HEK293 (cell line): ENCODE measurements around the gene ECPAS.
"Not testable (repeated sequence)": the region's sequence is repeated elsewhere in the genome, so short reads cannot be mapped to it uniquely, and the experiment has no call there.

ENCODE experiments used
- CTCF ChIA-PET: fragments of 350-600 bp; formaldehyde crosslinking; extraction: SDS; loops from one replicate; lab custom pipeline; 2021; ENCODE audit warnings: antibody characterized with exemption; lab: Yijun Ruan, JAX
- POLR2A ChIA-PET: fragments of 300-600 bp; formaldehyde crosslinking; extraction: SDS; loops from one replicate; lab custom pipeline; 2020; ENCODE audit warnings: antibody characterized with exemption, inconsistent platforms; lab: Yijun Ruan, JAX
- H3K27ac ChIP-seq: fragments of 200-500 bp; sonication (Bioruptor generic); 2 replicates; pipeline ENCODE4 v1.5.1; 2014; ENCODE audit warnings: low read depth, low read length, control low read depth, inconsistent platforms; ENCODE audit errors: extremely low read depth
- H3K36me3 ChIP-seq, 2 experiments: fragments of 200-500 bp in 1 of 2; sonication (Bioruptor generic) in 1 of 2; 1 replicate in 1 of 2; 2 replicates in 1 of 2; pipeline ENCODE4 v1.5.1; 2014 to 2017; ENCODE audit warnings: inconsistent platforms in 2 of 2, low read length in 2 of 2; ENCODE audit not compliant: control insufficient read depth in 2 of 2, insufficient read depth in 1 of 2
- H3K4me1 ChIP-seq: fragments of 200-500 bp; sonication (Bioruptor generic); 2 replicates; pipeline ENCODE4 v1.5.1; 2014; ENCODE audit warnings: mild to moderate bottlenecking, low read length, inconsistent platforms; ENCODE audit not compliant: control insufficient read depth, insufficient read depth
- H3K4me3 ChIP-seq: 2 replicates; pipeline ENCODE4 v1.5.1; 2011; ENCODE audit warnings: low read depth, mild to moderate bottlenecking, control low read depth, low read length, moderate library complexity
- H3K9me3 ChIP-seq: fragments of 200-500 bp; sonication (Bioruptor generic); 2 replicates; pipeline ENCODE4 v1.5.1; 2014; ENCODE audit warnings: low read depth, low read length, inconsistent platforms; ENCODE audit not compliant: control insufficient read depth, insufficient read depth
- ZBTB8A ChIP-seq: fragments of 450-650 bp; formaldehyde crosslinking; IDR thresholded peaks from 2 replicates; pipeline ENCODE4 v1.5.1; 2016; ENCODE audit warnings: missing biosample characterization, missing genetic modification characterization
- ZNF140 ChIP-seq: fragments of 450-650 bp; formaldehyde crosslinking; IDR thresholded peaks from 2 replicates; pipeline ENCODE4 v1.5.1; 2016; ENCODE audit warnings: missing biosample characterization, missing genetic modification characterization
- ZNF16 ChIP-seq: fragments of 450-650 bp; formaldehyde crosslinking; IDR thresholded peaks from 2 replicates; pipeline ENCODE4 v1.5.1; 2016; ENCODE audit warnings: low read depth, missing biosample characterization, missing genetic modification characterization
- ZNF266 ChIP-seq: fragments of 450-650 bp; formaldehyde crosslinking; IDR thresholded peaks from 2 replicates; pipeline ENCODE4 v1.5.1; 2016; ENCODE audit warnings: missing biosample characterization, missing genetic modification characterization, low read depth
- ZNF354C ChIP-seq: fragments of 450-650 bp; formaldehyde crosslinking; IDR thresholded peaks from 2 replicates; pipeline ENCODE4 v1.5.1; 2016; ENCODE audit warnings: missing biosample characterization, missing genetic modification characterization, low read depth, borderline replicate concordance
- ZNF394 ChIP-seq: fragments of 450-650 bp; formaldehyde crosslinking; IDR thresholded peaks from 2 replicates; pipeline ENCODE4 v1.5.1; 2016; ENCODE audit warnings: missing biosample characterization, missing genetic modification characterization, mild to moderate bottlenecking, moderate library complexity, borderline replicate concordance
- ZNF426 ChIP-seq: fragments of 450-650 bp; formaldehyde crosslinking; IDR thresholded peaks from 2 replicates; pipeline ENCODE4 v1.5.1; 2017; ENCODE audit warnings: missing biosample characterization, missing genetic modification characterization, mild to moderate bottlenecking, inconsistent platforms, moderate library complexity
- ZNF433 ChIP-seq: fragments of 450-650 bp; formaldehyde crosslinking; IDR thresholded peaks from 2 replicates; pipeline ENCODE4 v1.5.1; 2016; ENCODE audit warnings: missing biosample characterization, missing genetic modification characterization, low read depth
- ZNF510 ChIP-seq: fragments of 450-650 bp; formaldehyde crosslinking; IDR thresholded peaks from 2 replicates; pipeline ENCODE4 v1.5.1; 2018; ENCODE audit warnings: mild to moderate bottlenecking, missing genetic modification characterization, missing biosample characterization; ENCODE audit not compliant: insufficient replicate concordance
- ZNF555 ChIP-seq: fragments of 450-650 bp; formaldehyde crosslinking; conservative IDR thresholded peaks from 2 replicates; pipeline ENCODE4 v1.5.1; 2017; ENCODE audit warnings: missing biosample characterization, mild to moderate bottlenecking, missing genetic modification characterization, inconsistent platforms
- ZNF558 ChIP-seq: fragments of 450-650 bp; formaldehyde crosslinking; IDR thresholded peaks from 2 replicates; pipeline ENCODE4 v1.5.1; 2016; ENCODE audit warnings: missing biosample characterization, missing genetic modification characterization
- ZNF623 ChIP-seq: fragments of 450-650 bp; formaldehyde crosslinking; IDR thresholded peaks from 2 replicates; pipeline ENCODE4 v1.5.1; 2016; ENCODE audit warnings: missing biosample characterization, missing genetic modification characterization
- ZNF654 ChIP-seq: fragments of 450-650 bp; formaldehyde crosslinking; IDR thresholded peaks from 2 replicates; pipeline ENCODE4 v1.5.1; 2016; ENCODE audit warnings: low read depth, missing biosample characterization, missing genetic modification characterization
- ZNF664 ChIP-seq: fragments of 450-650 bp; formaldehyde crosslinking; IDR thresholded peaks from 2 replicates; pipeline ENCODE4 v1.5.1; 2016; ENCODE audit warnings: missing biosample characterization, missing genetic modification characterization
- ZNF837 ChIP-seq: fragments of 450-650 bp; formaldehyde crosslinking; IDR thresholded peaks from 2 replicates; pipeline ENCODE4 v1.5.1; 2016; ENCODE audit warnings: missing biosample characterization, missing genetic modification characterization
- TF ChIP-seq, protein P1 (sequence below): fragments of 450-650 bp; formaldehyde crosslinking; conservative IDR thresholded peaks from 2 replicates; pipeline ENCODE4 v1.5.1; 2016; ENCODE audit warnings: low read depth, missing biosample characterization, missing genetic modification characterization
- TF ChIP-seq, protein P2 (sequence below): fragments of 450-650 bp; formaldehyde crosslinking; IDR thresholded peaks from 2 replicates; pipeline ENCODE4 v1.5.1; 2016; ENCODE audit warnings: missing biosample characterization, missing genetic modification characterization
- TF ChIP-seq, protein P3 (sequence below): fragments of 450-650 bp; formaldehyde crosslinking; conservative IDR thresholded peaks from 2 replicates; pipeline ENCODE4 v1.5.1; 2016; ENCODE audit warnings: low read depth, missing biosample characterization, missing genetic modification characterization

Gene ECPAS

DNA sequence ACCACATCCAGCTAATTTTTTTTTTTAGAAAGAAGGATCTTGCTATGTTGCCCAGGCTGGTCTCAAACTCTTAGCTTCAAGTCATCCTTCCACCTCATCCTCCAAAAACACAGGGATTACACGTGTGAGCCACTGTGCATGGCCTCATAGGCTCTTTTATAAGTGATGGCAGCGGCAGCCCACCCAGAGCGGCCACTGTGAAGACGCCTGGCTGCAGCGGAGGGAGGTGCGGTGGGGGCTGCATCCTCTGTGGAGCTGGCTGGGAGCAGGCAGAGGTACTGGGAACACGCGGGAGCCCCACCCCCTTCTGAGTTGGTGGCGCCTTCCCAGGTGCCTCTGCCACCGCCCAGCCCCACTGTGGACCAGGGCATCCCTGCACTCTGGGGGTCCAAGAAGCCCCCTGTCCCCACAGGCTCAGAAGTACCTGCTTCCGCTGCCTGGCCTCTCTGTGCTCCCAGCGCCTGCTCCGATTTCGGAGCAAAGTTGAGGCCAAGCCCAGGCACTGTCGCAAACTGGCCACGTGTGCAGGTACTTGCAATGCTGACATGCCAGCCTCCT, 16.9 kb upstream of the ECPAS start:
- H3K4me3 ChIP-seq, result no peak overlapping the region
- H3K36me3 ChIP-seq, result no peaks in the 10 kb centered on the region
- CTCF ChIA-PET, result no interaction called here
- no peaks in the 10 kb centered on the region for H3K4me1 ChIP-seq
- H3K9me3 ChIP-seq, result no peaks in the 10 kb centered on the region
- POLR2A ChIA-PET, result no interaction called here
- H3K27ac ChIP-seq, result no peak overlapping the region
- TF ChIP-seq ZNF837 (tag by site-specific recombination), result no peak
- TF ChIP-seq ZNF16, result no peak
- TF ChIP-seq, protein P1, sequence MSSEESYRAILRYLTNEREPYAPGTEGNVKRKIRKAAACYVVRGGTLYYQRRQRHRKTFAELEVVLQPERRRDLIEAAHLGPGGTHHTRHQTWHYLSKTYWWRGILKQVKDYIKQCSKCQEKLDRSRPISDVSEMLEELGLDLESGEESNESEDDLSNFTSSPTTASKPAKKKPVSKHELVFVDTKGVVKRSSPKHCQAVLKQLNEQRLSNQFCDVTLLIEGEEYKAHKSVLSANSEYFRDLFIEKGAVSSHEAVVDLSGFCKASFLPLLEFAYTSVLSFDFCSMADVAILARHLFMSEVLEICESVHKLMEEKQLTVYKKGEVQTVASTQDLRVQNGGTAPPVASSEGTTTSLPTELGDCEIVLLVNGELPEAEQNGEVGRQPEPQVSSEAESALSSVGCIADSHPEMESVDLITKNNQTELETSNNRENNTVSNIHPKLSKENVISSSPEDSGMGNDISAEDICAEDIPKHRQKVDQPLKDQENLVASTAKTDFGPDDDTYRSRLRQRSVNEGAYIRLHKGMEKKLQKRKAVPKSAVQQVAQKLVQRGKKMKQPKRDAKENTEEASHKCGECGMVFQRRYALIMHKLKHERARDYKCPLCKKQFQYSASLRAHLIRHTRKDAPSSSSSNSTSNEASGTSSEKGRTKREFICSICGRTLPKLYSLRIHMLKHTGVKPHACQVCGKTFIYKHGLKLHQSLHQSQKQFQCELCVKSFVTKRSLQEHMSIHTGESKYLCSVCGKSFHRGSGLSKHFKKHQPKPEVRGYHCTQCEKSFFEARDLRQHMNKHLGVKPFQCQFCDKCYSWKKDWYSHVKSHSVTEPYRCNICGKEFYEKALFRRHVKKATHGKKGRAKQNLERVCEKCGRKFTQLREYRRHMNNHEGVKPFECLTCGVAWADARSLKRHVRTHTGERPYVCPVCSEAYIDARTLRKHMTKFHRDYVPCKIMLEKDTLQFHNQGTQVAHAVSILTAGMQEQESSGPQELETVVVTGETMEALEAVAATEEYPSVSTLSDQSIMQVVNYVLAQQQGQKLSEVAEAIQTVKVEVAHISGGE (tag by site-specific recombination), result no peak
- TF ChIP-seq, protein P2, sequence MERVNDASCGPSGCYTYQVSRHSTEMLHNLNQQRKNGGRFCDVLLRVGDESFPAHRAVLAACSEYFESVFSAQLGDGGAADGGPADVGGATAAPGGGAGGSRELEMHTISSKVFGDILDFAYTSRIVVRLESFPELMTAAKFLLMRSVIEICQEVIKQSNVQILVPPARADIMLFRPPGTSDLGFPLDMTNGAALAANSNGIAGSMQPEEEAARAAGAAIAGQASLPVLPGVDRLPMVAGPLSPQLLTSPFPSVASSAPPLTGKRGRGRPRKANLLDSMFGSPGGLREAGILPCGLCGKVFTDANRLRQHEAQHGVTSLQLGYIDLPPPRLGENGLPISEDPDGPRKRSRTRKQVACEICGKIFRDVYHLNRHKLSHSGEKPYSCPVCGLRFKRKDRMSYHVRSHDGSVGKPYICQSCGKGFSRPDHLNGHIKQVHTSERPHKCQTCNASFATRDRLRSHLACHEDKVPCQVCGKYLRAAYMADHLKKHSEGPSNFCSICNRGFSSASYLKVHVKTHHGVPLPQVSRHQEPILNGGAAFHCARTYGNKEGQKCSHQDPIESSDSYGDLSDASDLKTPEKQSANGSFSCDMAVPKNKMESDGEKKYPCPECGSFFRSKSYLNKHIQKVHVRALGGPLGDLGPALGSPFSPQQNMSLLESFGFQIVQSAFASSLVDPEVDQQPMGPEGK, result no peak
- no peak for TF ChIP-seq ZNF664 (tag by site-specific recombination)

DNA sequence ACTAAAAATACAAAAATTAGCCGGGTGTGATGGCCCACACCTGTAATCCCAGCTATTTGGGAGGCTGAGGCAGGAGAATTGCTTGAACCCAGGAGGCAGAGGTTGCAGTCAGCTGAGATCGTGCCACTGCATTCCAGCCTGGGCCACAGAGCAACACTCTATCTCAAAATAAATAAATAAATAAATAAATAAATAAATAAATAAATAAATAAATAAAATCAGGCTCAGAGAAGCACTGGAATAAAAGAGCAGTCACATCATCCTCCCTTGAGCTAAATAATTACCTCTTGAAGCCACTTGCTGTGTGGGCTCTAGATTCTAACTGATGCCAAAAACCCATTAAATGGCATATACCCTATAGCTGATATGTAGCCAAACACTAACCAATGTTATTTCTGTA, 13.0 kb upstream of the ECPAS start:
- H3K4me1 ChIP-seq, H3K36me3 ChIP-seq, POLR2A ChIA-PET, H3K4me3 ChIP-seq, CTCF ChIA-PET, H3K9me3 ChIP-seq, H3K27ac ChIP-seq: not testable (repeated sequence)
- TF ChIP-seq ZNF354C, result 0 out of 2 replicates have a peak, but pooled peaks have one; percentile 43
- peak; percentile 20 for TF ChIP-seq ZNF654 (tag by site-specific recombination)
- TF ChIP-seq, protein P3, sequence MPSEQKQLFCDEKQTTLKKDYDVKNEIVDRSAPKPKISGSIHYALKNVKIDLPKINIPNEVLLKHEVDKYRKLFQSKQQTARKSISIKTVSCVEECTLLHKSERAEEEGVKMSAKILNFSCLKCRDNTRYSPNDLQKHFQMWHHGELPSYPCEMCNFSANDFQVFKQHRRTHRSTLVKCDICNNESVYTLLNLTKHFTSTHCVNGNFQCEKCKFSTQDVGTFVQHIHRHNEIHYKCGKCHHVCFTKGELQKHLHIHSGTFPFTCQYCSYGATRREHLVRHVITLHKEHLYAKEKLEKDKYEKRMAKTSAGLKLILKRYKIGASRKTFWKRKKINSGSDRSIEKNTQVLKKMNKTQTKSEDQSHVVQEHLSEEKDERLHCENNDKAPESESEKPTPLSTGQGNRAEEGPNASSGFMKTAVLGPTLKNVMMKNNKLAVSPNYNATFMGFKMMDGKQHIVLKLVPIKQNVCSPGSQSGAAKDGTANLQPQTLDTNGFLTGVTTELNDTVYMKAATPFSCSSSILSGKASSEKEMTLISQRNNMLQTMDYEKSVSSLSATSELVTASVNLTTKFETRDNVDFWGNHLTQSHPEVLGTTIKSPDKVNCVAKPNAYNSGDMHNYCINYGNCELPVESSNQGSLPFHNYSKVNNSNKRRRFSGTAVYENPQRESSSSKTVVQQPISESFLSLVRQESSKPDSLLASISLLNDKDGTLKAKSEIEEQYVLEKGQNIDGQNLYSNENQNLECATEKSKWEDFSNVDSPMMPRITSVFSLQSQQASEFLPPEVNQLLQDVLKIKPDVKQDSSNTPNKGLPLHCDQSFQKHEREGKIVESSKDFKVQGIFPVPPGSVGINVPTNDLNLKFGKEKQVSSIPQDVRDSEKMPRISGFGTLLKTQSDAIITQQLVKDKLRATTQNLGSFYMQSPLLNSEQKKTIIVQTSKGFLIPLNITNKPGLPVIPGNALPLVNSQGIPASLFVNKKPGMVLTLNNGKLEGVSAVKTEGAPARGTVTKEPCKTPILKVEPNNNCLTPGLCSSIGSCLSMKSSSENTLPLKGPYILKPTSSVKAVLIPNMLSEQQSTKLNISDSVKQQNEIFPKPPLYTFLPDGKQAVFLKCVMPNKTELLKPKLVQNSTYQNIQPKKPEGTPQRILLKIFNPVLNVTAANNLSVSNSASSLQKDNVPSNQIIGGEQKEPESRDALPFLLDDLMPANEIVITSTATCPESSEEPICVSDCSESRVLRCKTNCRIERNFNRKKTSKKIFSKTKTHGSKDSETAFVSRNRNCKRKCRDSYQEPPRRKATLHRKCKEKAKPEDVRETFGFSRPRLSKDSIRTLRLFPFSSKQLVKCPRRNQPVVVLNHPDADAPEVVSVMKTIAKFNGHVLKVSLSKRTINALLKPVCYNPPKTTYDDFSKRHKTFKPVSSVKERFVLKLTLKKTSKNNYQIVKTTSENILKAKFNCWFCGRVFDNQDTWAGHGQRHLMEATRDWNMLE (tag by site-specific recombination), result peak; percentile 79
- peak; percentile 36; the same call in 1 of the 2 replicates for TF ChIP-seq ZNF266
- TF ChIP-seq ZNF394 (tag by site-specific recombination), result peak; percentile 88
- 0 out of 2 replicates have a peak, but pooled peaks have one; percentile 14 for TF ChIP-seq ZNF433 (tag by site-specific recombination)
- peak; percentile 42; the same call in 1 of the 2 replicates for TF ChIP-seq ZNF558 (tag by site-specific recombination)
- TF ChIP-seq ZNF555 (tag by site-specific recombination), result peak; percentile 41
- TF ChIP-seq ZNF510, result peak; percentile 45
- TF ChIP-seq, protein P1 (tag by site-specific recombination), result peak; percentile 60
- peak; percentile 56; the same call in 1 of the 2 replicates for TF ChIP-seq ZNF140
- TF ChIP-seq ZNF426 (tag by site-specific recombination), result peak; percentile 61
- peak; percentile 44; the same call in 1 of the 2 replicates for TF ChIP-seq ZBTB8A (tag by site-specific recombination)
- TF ChIP-seq ZNF623 (tag by site-specific recombination), result peak; percentile 57
